H1 (cell line): ENCODE measurements around the gene ATG5. TPM values are rescaled to one million over a fixed set of nuclear protein-coding genes. Genes with fewer than 3 reads are reported as not detected.

Experiments used
- TBP ChIP-seq: IDR thresholded peaks from 2 replicates; pipeline ENCODE4 v1.6.1; 2011; ENCODE audit warnings: low read depth, low read length, improper control_type of control experiment
- polyA plus RNA-seq, 7 experiments: library from polyadenylated mRNA; depleted of rRNA in 3 of 7; stranded (reverse) in 5 of 7; unstranded in 2 of 7; fragments of >200 nt in 5 of 7; fragments of 200-250 nt in 2 of 7; gene quantifications; 1 replicate in 5 of 7; 2 replicates in 1 of 7; 4 replicates in 1 of 7; pipeline versions ENCODE4 v1.2.1 to v1.2.3, GENCODE V29; 2011 to 2013; ENCODE audit warnings: missing spikeins in 2 of 7, mixed read lengths in 2 of 7
- total RNA-seq: library from RNA; stranded (reverse); fragmentation: NEBNext Ultra II Directional; extraction: Animal tissue kit (Norgen Biotek cat#: 25700); gene quantifications from 2 replicates; pipeline ENCODE4 v1.2.1, GENCODE V29; 2021
- TF ChIP-seq, protein P1 (sequence below): IDR thresholded peaks from 2 replicates; pipeline ENCODE4 v1.6.1; 2012; ENCODE audit warnings: low read length, inconsistent platforms

Gene ATG5
- total and polyA plus RNA-seq, 2 of the 8 experiments (the other 6 are each of a cell fraction or from before 2014, with no cell fraction given), result 18.2 to 39.0 TPM

DNA sequence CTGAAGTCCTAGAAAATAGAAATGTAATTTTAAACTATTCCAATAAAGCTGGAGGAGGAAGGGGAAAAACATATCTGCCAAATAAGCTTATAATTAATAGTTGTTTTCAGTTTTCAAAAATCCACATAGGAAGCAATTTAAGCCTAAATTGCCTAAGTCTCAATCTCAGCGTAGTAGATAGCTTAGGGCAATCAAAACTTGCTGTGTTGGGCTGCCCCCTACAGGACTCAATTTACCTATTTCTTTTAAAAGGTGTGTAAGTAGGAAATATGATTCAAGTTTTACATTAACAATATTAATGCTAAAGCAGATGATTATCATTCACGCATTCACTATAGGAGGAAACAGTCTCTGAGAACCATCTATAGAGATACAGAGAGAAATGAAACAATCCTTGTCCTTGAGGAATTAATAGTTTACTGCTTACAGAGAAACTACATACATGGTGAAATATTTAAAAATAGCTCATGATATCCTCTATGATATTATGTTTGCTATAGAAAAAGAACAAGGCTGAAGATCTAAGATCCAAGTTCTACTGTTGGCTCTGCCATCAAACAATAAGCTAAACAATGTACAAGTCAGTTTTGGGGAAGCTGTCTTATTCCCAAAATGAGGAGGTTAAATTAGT, 102.1 kb downstream of the ATG5 start (continued):
- TF ChIP-seq TBP, result no peak
- TF ChIP-seq, protein P1, sequence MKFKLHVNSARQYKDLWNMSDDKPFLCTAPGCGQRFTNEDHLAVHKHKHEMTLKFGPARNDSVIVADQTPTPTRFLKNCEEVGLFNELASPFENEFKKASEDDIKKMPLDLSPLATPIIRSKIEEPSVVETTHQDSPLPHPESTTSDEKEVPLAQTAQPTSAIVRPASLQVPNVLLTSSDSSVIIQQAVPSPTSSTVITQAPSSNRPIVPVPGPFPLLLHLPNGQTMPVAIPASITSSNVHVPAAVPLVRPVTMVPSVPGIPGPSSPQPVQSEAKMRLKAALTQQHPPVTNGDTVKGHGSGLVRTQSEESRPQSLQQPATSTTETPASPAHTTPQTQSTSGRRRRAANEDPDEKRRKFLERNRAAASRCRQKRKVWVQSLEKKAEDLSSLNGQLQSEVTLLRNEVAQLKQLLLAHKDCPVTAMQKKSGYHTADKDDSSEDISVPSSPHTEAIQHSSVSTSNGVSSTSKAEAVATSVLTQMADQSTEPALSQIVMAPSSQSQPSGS, result no peak
